ENCODE data around the gene FXYD6. TPM values are rescaled to one million over a fixed set of nuclear protein-coding genes. Genes with fewer than 3 reads are reported as not detected.
A peak's percentile ranks its signal among the peaks of the same experiment; 100 is the strongest.

Gene FXYD6
- total and polyA plus RNA-seq, 9 of the 15 experiments (the other 6 are each of a cell fraction or from before 2014, with no cell fraction given): 0.07 to 0.35 TPM; not detected in 7

DNA sequence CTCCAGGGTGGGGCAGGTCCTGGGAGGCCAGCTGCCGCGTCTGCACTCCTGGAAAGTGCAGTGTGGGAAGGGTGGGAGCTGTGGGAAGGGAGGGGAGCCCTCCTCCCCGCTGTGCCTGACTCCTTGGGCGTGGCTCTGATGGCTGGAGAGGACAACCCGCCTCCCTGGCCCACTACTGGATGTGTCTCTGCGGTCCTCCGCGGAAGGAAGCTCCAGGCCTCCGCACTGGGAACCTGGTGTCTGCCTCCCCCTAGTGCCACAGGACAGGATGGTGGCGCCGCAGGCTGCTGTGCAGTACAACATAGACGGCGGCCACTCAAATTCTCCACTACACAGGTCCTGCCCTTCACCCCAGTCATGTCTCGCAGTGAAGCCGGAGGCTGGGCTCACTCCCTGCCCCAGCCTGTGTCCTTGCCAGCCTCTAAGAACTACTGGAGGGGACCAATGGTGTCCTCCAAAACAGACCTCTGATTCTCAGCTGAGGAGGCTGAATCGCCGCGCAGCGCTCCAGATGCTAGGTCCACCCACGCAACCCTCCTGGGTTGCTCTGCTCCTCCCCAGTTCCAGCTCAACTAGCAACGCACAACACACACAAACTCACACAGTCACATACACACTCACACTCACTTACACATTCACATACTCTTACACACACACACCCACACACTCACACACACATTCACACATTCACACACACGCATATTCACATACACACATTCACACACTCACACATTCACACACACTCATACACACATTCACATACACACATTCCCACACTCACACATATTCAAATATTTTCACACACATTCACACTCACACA lies 67.0 kb downstream of the FXYD6 start (continued):
- TF ChIP-seq, protein P1, sequence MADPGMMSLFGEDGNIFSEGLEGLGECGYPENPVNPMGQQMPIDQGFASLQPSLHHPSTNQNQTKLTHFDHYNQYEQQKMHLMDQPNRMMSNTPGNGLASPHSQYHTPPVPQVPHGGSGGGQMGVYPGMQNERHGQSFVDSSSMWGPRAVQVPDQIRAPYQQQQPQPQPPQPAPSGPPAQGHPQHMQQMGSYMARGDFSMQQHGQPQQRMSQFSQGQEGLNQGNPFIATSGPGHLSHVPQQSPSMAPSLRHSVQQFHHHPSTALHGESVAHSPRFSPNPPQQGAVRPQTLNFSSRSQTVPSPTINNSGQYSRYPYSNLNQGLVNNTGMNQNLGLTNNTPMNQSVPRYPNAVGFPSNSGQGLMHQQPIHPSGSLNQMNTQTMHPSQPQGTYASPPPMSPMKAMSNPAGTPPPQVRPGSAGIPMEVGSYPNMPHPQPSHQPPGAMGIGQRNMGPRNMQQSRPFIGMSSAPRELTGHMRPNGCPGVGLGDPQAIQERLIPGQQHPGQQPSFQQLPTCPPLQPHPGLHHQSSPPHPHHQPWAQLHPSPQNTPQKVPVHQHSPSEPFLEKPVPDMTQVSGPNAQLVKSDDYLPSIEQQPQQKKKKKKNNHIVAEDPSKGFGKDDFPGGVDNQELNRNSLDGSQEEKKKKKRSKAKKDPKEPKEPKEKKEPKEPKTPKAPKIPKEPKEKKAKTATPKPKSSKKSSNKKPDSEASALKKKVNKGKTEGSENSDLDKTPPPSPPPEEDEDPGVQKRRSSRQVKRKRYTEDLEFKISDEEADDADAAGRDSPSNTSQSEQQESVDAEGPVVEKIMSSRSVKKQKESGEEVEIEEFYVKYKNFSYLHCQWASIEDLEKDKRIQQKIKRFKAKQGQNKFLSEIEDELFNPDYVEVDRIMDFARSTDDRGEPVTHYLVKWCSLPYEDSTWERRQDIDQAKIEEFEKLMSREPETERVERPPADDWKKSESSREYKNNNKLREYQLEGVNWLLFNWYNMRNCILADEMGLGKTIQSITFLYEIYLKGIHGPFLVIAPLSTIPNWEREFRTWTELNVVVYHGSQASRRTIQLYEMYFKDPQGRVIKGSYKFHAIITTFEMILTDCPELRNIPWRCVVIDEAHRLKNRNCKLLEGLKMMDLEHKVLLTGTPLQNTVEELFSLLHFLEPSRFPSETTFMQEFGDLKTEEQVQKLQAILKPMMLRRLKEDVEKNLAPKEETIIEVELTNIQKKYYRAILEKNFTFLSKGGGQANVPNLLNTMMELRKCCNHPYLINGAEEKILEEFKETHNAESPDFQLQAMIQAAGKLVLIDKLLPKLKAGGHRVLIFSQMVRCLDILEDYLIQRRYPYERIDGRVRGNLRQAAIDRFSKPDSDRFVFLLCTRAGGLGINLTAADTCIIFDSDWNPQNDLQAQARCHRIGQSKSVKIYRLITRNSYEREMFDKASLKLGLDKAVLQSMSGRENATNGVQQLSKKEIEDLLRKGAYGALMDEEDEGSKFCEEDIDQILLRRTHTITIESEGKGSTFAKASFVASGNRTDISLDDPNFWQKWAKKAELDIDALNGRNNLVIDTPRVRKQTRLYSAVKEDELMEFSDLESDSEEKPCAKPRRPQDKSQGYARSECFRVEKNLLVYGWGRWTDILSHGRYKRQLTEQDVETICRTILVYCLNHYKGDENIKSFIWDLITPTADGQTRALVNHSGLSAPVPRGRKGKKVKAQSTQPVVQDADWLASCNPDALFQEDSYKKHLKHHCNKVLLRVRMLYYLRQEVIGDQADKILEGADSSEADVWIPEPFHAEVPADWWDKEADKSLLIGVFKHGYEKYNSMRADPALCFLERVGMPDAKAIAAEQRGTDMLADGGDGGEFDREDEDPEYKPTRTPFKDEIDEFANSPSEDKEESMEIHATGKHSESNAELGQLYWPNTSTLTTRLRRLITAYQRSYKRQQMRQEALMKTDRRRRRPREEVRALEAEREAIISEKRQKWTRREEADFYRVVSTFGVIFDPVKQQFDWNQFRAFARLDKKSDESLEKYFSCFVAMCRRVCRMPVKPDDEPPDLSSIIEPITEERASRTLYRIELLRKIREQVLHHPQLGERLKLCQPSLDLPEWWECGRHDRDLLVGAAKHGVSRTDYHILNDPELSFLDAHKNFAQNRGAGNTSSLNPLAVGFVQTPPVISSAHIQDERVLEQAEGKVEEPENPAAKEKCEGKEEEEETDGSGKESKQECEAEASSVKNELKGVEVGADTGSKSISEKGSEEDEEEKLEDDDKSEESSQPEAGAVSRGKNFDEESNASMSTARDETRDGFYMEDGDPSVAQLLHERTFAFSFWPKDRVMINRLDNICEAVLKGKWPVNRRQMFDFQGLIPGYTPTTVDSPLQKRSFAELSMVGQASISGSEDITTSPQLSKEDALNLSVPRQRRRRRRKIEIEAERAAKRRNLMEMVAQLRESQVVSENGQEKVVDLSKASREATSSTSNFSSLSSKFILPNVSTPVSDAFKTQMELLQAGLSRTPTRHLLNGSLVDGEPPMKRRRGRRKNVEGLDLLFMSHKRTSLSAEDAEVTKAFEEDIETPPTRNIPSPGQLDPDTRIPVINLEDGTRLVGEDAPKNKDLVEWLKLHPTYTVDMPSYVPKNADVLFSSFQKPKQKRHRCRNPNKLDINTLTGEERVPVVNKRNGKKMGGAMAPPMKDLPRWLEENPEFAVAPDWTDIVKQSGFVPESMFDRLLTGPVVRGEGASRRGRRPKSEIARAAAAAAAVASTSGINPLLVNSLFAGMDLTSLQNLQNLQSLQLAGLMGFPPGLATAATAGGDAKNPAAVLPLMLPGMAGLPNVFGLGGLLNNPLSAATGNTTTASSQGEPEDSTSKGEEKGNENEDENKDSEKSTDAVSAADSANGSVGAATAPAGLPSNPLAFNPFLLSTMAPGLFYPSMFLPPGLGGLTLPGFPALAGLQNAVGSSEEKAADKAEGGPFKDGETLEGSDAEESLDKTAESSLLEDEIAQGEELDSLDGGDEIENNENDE (IDR thresholded peaks at IDR 0.05; ENCODE audit: low read depth, low read length): no peak
- TF ChIP-seq PRMT5 (CRISPR knock-in tag; IDR thresholded peaks at IDR 0.05) (no peak), HOXB6 (CRISPR knock-in tag; IDR thresholded peaks at IDR 0.05; ENCODE audit: borderline replicate concordance) (no peak), ERF (CRISPR knock-in tag; IDR thresholded peaks at IDR 0.05) (no peak), ZNF76 (CRISPR knock-in tag; IDR thresholded peaks at IDR 0.05; ENCODE audit: borderline replicate concordance) (no peak)
- TF ChIP-seq, protein P2, sequence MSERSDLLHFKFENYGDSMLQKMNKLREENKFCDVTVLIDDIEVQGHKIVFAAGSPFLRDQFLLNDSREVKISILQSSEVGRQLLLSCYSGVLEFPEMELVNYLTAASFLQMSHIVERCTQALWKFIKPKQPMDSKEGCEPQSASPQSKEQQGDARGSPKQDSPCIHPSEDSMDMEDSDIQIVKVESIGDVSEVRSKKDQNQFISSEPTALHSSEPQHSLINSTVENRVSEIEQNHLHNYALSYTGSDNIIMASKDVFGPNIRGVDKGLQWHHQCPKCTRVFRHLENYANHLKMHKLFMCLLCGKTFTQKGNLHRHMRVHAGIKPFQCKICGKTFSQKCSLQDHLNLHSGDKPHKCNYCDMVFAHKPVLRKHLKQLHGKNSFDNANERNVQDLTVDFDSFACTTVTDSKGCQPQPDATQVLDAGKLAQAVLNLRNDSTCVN (CRISPR knock-in tag; IDR thresholded peaks at IDR 0.05): peak; percentile 85
- TF ChIP-seq, protein P3, sequence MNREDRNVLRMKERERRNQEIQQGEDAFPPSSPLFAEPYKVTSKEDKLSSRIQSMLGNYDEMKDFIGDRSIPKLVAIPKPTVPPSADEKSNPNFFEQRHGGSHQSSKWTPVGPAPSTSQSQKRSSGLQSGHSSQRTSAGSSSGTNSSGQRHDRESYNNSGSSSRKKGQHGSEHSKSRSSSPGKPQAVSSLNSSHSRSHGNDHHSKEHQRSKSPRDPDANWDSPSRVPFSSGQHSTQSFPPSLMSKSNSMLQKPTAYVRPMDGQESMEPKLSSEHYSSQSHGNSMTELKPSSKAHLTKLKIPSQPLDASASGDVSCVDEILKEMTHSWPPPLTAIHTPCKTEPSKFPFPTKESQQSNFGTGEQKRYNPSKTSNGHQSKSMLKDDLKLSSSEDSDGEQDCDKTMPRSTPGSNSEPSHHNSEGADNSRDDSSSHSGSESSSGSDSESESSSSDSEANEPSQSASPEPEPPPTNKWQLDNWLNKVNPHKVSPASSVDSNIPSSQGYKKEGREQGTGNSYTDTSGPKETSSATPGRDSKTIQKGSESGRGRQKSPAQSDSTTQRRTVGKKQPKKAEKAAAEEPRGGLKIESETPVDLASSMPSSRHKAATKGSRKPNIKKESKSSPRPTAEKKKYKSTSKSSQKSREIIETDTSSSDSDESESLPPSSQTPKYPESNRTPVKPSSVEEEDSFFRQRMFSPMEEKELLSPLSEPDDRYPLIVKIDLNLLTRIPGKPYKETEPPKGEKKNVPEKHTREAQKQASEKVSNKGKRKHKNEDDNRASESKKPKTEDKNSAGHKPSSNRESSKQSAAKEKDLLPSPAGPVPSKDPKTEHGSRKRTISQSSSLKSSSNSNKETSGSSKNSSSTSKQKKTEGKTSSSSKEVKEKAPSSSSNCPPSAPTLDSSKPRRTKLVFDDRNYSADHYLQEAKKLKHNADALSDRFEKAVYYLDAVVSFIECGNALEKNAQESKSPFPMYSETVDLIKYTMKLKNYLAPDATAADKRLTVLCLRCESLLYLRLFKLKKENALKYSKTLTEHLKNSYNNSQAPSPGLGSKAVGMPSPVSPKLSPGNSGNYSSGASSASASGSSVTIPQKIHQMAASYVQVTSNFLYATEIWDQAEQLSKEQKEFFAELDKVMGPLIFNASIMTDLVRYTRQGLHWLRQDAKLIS (CRISPR knock-in tag; IDR thresholded peaks at IDR 0.05): no peak
- TF ChIP-seq, protein P4, sequence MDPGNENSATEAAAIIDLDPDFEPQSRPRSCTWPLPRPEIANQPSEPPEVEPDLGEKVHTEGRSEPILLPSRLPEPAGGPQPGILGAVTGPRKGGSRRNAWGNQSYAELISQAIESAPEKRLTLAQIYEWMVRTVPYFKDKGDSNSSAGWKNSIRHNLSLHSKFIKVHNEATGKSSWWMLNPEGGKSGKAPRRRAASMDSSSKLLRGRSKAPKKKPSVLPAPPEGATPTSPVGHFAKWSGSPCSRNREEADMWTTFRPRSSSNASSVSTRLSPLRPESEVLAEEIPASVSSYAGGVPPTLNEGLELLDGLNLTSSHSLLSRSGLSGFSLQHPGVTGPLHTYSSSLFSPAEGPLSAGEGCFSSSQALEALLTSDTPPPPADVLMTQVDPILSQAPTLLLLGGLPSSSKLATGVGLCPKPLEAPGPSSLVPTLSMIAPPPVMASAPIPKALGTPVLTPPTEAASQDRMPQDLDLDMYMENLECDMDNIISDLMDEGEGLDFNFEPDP (CRISPR knock-in tag; IDR thresholded peaks at IDR 0.05): no peak

All from K562 (cell line).